HG03095 (cell line): ENCODE data around the gene CRLF1.
"Not testable (repeated sequence)": the region's sequence is repeated elsewhere in the genome, so short reads cannot be mapped to it uniquely, and the experiment has no call there.

Experiments used
- ATAC-seq: cut with Tn5 transposase; IDR thresholded peaks from one replicate; pipeline ENCODE4 v1.9.1; 2021; ENCODE audit warnings: moderate library complexity; ENCODE audit not compliant: unreplicated experiment

Gene CRLF1

DNA sequence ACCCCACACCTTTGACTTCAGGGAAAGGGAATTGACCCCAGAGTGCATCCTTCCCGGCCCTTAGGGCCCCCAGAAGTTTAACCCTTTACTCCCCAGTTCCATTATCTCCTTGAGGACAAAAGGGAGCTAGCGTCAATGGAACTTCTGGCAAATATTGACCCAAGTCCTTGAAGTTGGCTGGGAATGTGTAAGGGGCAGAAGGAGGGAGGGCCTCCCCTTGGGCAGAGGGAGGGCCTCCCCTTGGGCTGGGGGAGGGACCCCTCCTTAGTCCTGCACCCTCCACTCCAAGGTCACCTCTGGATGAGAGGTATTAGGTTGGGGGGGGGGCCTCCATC is 3.1 kb upstream of the CRLF1 start:
- ATAC-seq: no peak

GRCh38 chr19:18608805-18609716 is 2.5 kb upstream of the CRLF1 start:
- no peak for ATAC-seq

- ATAC-seq: no peak
Measured at GRCh38 chr19:18608102-18608804, 1.7 kb upstream of the CRLF1 start.

GRCh38 chr19:18607226-18608101 is 865 bp upstream of the CRLF1 start:
- no peak for ATAC-seq

DNA sequence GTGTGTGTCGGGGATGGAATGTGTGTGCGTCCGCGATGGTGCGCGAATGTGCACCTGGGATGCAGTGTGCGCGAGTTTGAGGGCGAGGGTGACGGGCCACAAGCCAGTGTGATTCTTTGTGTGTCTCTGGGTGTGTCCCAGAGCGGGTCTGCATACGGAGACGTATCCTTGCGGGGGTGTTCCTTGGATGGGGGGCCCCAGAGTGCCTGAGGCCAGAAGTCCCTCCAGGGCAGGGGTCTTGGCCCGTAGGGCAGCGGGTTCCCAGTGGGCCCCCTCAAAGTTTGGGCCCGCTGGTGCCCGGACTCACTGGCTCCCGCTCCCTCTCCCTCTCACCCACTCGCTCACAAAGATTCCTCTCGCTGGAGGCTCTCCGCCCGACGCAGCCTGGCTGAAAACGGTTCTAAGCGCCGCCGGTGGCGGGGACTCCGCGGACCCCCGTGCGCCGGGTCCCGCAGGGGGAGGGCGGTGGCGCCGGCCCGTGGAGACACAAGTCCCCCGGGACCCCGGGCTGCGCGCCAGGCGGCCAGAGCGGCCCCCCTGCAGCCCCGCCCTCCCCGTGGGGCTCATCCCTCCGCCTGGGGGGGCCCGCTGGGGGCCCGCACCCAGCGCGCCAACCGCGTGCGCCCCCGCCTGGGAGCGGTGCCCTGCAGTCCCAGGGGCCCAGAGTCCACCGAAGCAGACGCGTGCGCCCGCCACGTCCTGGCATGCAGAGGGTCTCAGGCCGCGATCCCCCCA is 886 bp downstream of the CRLF1 start:
- ATAC-seq: no peak

DNA sequence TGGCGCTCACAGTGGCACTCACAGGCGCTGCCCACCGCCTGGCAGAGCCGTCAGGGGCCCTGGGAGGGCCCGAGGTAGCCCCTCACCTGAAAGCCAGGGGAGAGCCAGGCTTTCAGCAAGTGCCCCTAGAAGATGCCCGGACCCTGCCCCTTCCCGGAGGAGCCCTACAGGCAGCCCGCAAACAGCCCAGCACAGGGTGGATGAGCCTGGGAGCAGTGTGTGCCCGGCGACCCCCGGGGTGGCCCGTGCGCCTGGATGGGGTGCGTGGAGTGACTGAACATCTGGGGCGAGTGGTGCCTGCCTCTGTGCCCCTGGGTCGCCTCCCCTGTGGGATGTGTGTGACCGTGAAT is 1.4 kb downstream of the CRLF1 start:
- ATAC-seq: no peak

GRCh38 chr19:18604820-18605159 is 1.8 kb downstream of the CRLF1 start:
- ATAC-seq: no peak

DNA sequence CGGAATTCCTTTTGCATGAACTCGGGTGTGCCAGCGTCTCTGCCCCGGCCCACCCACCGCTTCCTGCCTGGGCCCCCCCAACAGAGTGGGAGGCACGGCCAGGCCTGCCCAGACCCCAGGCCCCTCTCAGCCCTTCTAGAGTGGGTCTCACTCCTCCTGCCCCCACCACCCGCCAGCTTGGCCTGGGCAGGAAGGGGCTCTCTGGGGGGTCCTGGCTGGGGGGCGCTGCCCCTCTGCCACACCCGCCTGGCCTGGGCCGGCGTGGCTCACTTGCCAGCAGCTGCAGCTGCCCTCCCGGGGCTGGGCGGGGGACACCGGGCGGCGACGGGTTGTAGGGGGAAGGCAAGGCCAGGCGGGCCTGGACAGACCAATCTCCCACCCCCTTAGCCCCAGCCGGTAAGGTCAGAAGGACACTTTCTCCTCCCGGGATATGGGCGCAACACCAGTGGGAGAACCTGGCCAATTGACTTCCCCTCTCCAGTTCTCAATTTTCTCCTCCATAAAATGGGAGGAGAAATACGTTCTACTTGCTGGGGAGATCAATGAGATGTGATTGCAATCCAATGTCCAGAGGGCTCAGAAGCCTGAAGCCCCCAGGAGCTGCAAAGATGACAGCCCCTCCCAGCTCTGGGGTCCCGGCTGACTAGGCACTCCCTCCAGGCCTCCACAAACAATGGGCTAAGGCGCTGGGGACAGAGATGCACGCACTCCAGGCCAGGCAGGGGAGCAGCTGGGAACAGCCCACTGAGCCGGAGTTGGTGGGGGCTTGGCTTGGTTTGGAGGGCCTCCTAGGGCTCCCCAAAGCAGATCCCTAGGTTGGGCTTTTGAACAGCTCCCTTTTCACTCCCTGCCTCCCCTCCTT is 2.4 kb downstream of the CRLF1 start:
- ATAC-seq: no peak

- no peak for ATAC-seq
Measured at GRCh38 chr19:18603255-18603957, 3.2 kb downstream of the CRLF1 start.

GRCh38 chr19:18601875-18602274 is 4.7 kb downstream of the CRLF1 start:
- no peak for ATAC-seq

DNA sequence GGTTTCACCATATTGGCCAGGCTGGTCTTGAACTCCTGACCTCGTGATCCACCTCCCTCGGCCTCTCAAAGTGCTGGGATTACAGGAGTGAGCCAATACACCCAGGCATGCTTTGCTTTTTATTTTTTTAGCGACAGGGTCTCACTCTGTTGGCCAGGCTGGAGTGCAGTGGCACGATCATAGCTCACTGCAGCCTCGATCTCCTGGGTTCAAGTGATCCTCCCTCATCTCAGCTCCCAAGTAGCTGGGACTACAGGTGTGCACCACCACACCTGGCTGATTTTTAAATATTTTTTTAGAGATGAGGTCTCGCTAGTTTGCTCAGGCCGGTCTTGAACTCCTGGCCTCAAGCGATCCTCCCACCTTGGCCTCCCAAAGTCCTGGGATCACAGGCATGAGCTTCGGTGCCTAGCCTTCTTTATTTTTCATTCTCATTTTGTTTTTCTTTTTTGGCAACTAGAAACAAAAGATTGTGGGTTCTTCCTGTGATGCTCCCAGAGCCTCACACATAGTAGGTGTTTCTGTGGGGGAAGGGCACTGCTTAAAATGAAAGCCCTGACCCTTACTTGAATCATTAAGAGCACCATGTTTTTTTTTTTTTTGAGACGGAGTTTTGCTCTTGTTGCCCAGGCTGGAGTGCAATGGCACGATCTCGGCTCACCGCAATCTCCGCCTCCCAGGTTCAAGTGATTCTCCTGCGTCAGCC is 5.8 kb downstream of the CRLF1 start:
- ATAC-seq: not testable (repeated sequence)

DNA sequence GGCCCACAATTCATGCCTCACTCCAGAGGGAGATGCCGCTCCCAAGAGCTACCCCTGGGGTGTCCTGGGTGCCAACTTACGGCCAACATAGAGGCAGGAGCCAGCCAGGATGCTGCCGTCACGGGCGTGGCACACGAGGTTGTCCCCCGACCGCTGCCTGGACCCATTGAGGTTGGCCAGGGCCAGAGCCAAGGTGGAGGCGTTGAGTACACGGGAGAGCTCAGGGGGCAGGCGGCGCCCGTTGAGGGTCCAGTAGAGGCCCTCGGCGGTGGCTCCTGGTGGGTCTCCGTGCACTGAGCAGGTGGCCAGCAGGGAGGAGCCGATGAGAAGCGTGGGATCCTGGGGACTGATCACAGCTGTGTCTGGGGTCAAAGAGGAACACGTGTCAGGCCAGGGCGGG is 7.1 kb downstream of the CRLF1 start:
- no peak for ATAC-seq

DNA sequence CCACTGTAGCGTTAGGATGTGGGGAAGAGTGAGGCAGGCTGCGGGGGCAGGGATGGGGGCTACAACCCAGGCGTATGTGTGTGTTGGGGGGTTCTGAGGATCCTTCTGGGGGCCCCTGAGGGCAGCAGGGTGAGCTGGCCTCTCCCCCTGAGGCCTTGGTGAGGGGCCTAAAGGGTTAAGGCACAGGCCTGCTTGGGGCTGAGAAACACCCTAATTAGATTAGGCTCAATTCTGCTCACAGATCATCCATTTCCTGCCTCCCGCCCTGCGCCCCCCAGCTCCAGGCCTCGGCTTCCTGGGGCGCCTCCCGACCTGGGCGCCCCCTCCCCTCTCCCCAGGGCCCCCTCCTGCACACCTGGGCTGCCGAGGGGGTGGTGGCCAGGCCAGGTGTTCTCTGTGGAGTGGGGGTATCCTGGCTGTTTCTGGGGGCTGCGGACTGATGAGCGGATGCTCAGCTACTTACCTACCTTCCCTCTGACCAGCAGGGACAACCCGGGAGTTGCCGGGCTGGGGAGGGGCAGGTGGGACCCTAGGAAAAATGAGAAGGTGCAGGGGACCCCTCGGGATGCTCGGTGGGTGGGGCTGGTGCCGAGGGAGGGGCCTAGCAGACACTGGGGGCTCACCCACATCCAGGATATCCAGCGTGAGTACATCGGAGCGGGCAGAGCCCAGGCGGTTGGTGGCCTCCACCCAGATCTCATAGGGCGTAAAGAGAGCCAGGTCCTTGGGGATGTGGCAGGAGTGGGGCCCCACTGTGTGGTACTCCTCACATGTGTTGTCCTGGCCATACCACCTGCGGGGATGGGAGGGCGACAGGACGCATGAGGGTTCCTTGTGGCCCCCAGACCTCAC is 8.6 kb downstream of the CRLF1 start:
- no peak for ATAC-seq

- ATAC-seq: no peak
Measured at GRCh38 chr19:18596752-18597157, 9.8 kb downstream of the CRLF1 start.

DNA sequence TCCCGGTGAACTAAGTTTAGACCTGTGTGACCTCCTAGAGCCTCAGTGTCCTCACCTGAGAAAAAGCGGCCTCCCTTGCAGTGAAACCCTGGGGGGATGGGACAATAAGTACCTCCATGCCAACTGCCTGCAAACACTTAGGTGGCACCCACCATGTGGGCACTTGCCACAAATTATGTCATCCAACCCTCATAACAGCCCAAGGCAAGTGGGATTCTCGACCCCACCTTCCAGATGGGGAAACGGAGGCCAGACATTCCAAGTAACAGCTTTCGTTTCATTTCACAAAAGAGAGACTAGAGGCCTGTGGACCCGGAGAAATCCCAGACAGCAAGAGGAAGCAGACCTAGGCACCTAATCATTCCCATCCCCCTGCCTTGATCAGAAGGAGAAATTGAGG is 11.1 kb downstream of the CRLF1 start:
- ATAC-seq: no peak

DNA sequence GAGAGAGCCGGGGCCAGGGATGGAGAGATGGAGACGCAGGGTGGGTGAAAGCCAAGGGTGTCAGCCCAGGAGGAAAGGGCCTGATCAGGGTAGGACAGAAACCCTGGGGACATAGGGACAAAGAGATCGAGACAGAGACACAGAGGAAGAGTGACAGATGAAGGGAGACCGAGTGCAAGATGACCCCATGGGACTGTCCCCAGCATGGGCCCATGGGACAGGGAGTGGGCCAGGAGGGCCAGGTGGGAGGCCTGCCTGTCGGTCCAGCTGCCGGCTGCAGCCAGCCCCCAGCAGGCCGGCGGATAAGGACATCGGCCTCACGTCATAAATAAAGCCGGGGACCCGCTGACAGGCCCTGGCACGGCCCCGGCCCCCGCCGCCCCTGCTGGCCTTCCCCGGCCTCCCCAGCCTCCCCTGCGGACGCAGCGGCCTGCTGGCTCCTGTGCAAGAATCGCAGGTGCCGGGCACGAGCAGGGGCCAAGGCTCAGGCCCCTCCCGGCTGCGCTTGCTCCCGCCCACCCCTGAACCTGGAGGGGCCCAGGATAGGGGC is 11.7 kb downstream of the CRLF1 start:
- no peak for ATAC-seq

- no peak for ATAC-seq
Measured at GRCh38 chr19:18594096-18594823, 12.3 kb downstream of the CRLF1 start.
